ENCODE results near the gene SLC2A9. TPM values are rescaled to one million over a fixed set of nuclear protein-coding genes. Genes with fewer than 3 reads are reported as not detected.

The SLC2A9 gene
- total RNA-seq, 1 experiment from 2014 or later: 3.5 TPM

DNA sequence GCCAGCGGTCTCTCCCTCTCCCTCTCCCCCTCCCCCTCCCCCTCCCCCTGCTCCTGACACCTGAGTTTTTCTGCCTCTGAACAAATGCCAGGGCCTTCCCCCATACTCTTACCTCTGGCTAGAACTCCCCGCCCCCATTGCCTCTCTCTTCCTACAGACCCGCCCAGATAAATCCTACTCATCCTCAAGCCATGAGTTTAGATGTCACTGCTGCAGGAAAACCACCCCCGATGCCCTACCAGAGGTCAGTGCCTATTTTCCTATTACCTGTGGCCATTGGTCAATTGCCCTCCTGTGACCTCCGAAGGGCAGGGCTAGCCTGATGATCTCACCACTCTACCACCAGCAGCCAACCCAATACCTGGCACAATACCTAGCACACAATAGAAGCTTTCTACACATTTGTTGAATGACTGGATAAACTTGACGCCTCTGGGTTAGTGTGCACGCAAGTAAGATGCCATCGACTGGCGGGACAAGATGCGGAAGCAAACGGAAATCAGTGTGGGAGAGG lies 43.7 kb downstream of the SLC2A9 start:
- no peaks in the 10 kb centered on the region for H3K36me3 ChIP-seq (ENCODE audit: control insufficient read depth, insufficient read depth, low read length)
- POLR2A ChIA-PET: no interaction called here
- CTCF ChIA-PET: no interaction called here
- H3K9me3 ChIP-seq (ENCODE audit: control insufficient read depth, insufficient read depth, low read depth, low read length): no peaks in the 10 kb centered on the region
- BruUV-seq (replicated peaks): no TSS peak
- no peaks in the 10 kb centered on the region for H3K27me3 ChIP-seq (ENCODE audit: control insufficient read depth, insufficient read depth, low read length)
- intact Hi-C loops (cut with micrococcal nuclease; ENCODE audit: unreplicated experiment) (no loop called here), in situ Hi-C loops (cut with HindIII; ENCODE audit: low pct_unique_long_range_greater_than_20kb, low sequenced_read_pairs) (no loop called here)
- no peak overlapping the region for H3K4me3 ChIP-seq (ENCODE audit: low read depth in 2 of 2, low read length in 2 of 2)
- no peaks in the 10 kb centered on the region for H3K4me1 ChIP-seq (ENCODE audit: control insufficient read depth, insufficient read depth, low read length)
- H3K27ac ChIP-seq (ENCODE audit: low read length): no peak overlapping the region
- no peak for TF ChIP-seq SIN3A (IDR thresholded peaks at IDR 0.05; ENCODE audit: borderline replicate concordance, insufficient read depth, low read depth, low read length)
- TF ChIP-seq POLR2AphosphoS5 (IDR thresholded peaks at IDR 0.05; ENCODE audit: low read depth, low read length): no peak
- TF ChIP-seq, protein P1, sequence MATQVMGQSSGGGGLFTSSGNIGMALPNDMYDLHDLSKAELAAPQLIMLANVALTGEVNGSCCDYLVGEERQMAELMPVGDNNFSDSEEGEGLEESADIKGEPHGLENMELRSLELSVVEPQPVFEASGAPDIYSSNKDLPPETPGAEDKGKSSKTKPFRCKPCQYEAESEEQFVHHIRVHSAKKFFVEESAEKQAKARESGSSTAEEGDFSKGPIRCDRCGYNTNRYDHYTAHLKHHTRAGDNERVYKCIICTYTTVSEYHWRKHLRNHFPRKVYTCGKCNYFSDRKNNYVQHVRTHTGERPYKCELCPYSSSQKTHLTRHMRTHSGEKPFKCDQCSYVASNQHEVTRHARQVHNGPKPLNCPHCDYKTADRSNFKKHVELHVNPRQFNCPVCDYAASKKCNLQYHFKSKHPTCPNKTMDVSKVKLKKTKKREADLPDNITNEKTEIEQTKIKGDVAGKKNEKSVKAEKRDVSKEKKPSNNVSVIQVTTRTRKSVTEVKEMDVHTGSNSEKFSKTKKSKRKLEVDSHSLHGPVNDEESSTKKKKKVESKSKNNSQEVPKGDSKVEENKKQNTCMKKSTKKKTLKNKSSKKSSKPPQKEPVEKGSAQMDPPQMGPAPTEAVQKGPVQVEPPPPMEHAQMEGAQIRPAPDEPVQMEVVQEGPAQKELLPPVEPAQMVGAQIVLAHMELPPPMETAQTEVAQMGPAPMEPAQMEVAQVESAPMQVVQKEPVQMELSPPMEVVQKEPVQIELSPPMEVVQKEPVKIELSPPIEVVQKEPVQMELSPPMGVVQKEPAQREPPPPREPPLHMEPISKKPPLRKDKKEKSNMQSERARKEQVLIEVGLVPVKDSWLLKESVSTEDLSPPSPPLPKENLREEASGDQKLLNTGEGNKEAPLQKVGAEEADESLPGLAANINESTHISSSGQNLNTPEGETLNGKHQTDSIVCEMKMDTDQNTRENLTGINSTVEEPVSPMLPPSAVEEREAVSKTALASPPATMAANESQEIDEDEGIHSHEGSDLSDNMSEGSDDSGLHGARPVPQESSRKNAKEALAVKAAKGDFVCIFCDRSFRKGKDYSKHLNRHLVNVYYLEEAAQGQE (IDR thresholded peaks at IDR 0.05; ENCODE audit: insufficient read depth in 1 of 2, low read depth in 2 of 2, low read length in 1 of 2): no peak
- TF ChIP-seq TCF7L2 (IDR thresholded peaks at IDR 0.05; ENCODE audit: low read depth, low read length): no peak
- TF ChIP-seq, protein P2, sequence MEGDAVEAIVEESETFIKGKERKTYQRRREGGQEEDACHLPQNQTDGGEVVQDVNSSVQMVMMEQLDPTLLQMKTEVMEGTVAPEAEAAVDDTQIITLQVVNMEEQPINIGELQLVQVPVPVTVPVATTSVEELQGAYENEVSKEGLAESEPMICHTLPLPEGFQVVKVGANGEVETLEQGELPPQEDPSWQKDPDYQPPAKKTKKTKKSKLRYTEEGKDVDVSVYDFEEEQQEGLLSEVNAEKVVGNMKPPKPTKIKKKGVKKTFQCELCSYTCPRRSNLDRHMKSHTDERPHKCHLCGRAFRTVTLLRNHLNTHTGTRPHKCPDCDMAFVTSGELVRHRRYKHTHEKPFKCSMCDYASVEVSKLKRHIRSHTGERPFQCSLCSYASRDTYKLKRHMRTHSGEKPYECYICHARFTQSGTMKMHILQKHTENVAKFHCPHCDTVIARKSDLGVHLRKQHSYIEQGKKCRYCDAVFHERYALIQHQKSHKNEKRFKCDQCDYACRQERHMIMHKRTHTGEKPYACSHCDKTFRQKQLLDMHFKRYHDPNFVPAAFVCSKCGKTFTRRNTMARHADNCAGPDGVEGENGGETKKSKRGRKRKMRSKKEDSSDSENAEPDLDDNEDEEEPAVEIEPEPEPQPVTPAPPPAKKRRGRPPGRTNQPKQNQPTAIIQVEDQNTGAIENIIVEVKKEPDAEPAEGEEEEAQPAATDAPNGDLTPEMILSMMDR (IDR thresholded peaks at IDR 0.05): no peak
- ATAC-seq: no peak
- no peak for DNase-seq (ENCODE audit: low read depth, low spot score)

DNA sequence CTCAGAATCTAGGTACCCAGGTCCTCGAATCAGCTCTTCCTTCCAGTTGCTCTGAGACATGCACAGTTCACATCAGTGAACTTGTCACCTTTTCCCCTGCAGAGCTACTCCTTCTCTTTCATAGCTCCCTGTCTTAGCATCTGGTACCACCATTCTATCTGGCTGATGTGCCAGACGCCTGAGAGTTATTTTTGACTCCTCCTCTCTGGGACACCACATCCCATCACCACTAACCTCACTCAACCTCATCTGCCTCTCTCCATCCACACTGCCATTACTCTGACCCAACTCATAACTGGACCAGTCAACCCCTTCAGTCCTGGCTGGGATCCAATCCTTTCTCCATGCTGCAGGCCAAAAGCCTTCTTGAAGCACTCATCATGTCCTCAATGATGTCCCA lies 44.5 kb downstream of the SLC2A9 start:
- intact Hi-C loops (cut with micrococcal nuclease; ENCODE audit: unreplicated experiment) (no loop called here), in situ Hi-C loops (cut with HindIII; ENCODE audit: low pct_unique_long_range_greater_than_20kb, low sequenced_read_pairs) (no loop called here)
- H3K36me3 ChIP-seq (ENCODE audit: control insufficient read depth, insufficient read depth, low read length): no peaks in the 10 kb centered on the region
- ChIA-PET CTCF (no interaction called here), POLR2A (no interaction called here)
- no peak overlapping the region for H3K4me3 ChIP-seq (ENCODE audit: low read depth in 2 of 2, low read length in 2 of 2)
- no peak for ATAC-seq
- TF ChIP-seq SIN3A (IDR thresholded peaks at IDR 0.05; ENCODE audit: borderline replicate concordance, insufficient read depth, low read depth, low read length) (no peak), POLR2AphosphoS5 (IDR thresholded peaks at IDR 0.05; ENCODE audit: low read depth, low read length) (no peak), TCF7L2 (IDR thresholded peaks at IDR 0.05; ENCODE audit: low read depth, low read length) (no peak)
- TF ChIP-seq, protein P2 (IDR thresholded peaks at IDR 0.05): no peak
- TF ChIP-seq, protein P1 (IDR thresholded peaks at IDR 0.05; ENCODE audit: insufficient read depth in 1 of 2, low read depth in 2 of 2, low read length in 1 of 2): no peak
- no TSS peak for BruUV-seq (replicated peaks)
- no peak overlapping the region for H3K27ac ChIP-seq (ENCODE audit: low read length)
- no peaks in the 10 kb centered on the region for H3K27me3 ChIP-seq (ENCODE audit: control insufficient read depth, insufficient read depth, low read length)
- H3K4me1 ChIP-seq (ENCODE audit: control insufficient read depth, insufficient read depth, low read length): no peaks in the 10 kb centered on the region
- no peak for DNase-seq (ENCODE audit: low read depth, low spot score)
- H3K9me3 ChIP-seq (ENCODE audit: control insufficient read depth, insufficient read depth, low read depth, low read length): no peaks in the 10 kb centered on the region

Measured in Panc1 (cell line).